Stomach (tissue), 4 donors: ENCODE data around the gene BAZ2B.

Experiments used
- EP300 ChIP-seq: sonication (generic); formaldehyde crosslinking; IDR thresholded peaks from one replicate; pipeline ENCODE4 v1.6.1; 2017; ENCODE audit warnings: antibody characterized with exemption
- POLR2A ChIP-seq, 4 donors: fragments of 450-650 bp; IDR thresholded peaks; one replicate each; pipeline ENCODE4 v1.6.1; 2016; ENCODE audit warnings: antibody characterized with exemption in 4 of 4, control low read depth in 2 of 4, mild to moderate bottlenecking in 1 of 4, moderate library complexity in 1 of 4
- POLR2AphosphoS5 ChIP-seq, 3 donors: sonication (generic); formaldehyde crosslinking; IDR thresholded peaks; one replicate each; pipeline ENCODE4 v1.6.1; 2016; ENCODE audit warnings: antibody characterized with exemption in 3 of 3
- TF ChIP-seq, protein P1 (sequence below), 7 experiments: fragments of 450-650 bp in 4 of 7; fragments of 200-600 bp in 3 of 7; sonication (generic) in 3 of 7; IDR thresholded peaks; one replicate each; pipeline ENCODE4 v1.5.1; 2016 to 2019; ENCODE audit warnings: antibody characterized with exemption in 7 of 7, control low read depth in 2 of 7, mild to moderate bottlenecking in 1 of 7

DNA sequence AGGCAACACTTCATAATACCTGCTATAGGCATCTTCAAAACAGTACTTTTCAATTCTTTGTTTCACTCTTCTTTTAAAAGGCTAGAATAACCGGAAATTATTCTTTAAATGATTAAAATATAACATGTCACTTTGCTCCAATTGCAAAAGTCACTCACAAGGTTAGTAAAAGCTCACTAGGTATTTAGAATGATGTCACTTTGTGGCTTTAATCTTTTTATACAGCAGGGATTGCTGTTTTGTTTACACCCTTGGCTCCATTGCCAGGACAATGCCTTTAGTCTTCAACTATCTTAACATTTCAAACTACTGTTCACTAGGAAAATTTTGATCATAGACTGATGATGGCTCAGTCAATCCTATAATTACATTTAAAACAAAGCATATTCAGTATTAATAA is 157.1 kb downstream of the BAZ2B start:
- TF ChIP-seq, protein P1, sequence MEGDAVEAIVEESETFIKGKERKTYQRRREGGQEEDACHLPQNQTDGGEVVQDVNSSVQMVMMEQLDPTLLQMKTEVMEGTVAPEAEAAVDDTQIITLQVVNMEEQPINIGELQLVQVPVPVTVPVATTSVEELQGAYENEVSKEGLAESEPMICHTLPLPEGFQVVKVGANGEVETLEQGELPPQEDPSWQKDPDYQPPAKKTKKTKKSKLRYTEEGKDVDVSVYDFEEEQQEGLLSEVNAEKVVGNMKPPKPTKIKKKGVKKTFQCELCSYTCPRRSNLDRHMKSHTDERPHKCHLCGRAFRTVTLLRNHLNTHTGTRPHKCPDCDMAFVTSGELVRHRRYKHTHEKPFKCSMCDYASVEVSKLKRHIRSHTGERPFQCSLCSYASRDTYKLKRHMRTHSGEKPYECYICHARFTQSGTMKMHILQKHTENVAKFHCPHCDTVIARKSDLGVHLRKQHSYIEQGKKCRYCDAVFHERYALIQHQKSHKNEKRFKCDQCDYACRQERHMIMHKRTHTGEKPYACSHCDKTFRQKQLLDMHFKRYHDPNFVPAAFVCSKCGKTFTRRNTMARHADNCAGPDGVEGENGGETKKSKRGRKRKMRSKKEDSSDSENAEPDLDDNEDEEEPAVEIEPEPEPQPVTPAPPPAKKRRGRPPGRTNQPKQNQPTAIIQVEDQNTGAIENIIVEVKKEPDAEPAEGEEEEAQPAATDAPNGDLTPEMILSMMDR (IDR thresholded peaks at IDR 0.05), result no peak
- TF ChIP-seq POLR2A (IDR thresholded peaks at IDR 0.05), result no peak
- TF ChIP-seq EP300, result no peak
- no peak for TF ChIP-seq POLR2AphosphoS5 (IDR thresholded peaks at IDR 0.05)
